ENCODE measurements around the gene ZCCHC8.

GRCh38 chr12:122515275-122515674 lies 14.5 kb upstream of the ZCCHC8 start:
- TF ChIP-seq EZH2 (IDR thresholded peaks at IDR 0.05) = no peak
- no peak for TF ChIP-seq POLR2AphosphoS5 (IDR thresholded peaks at IDR 0.05; ENCODE audit: borderline replicate concordance, low read depth, low read length)
- TF ChIP-seq FOXP2 (optimal IDR thresholded peaks at IDR 0.05; ENCODE audit: control extremely low read depth, extremely low read length, insufficient read depth) = no peak
